GM12872 (cell line): ENCODE data around the gene TCHP.

Experiments
- CTCF ChIP-seq: IDR thresholded peaks from 3 replicates; pipeline ENCODE4 v1.5.1; 2011; ENCODE audit warnings: low read depth, mild to moderate bottlenecking, low read length, moderate library complexity; ENCODE audit not compliant: insufficient read depth

TCHP gene

GRCh38 chr12:109881752-109882151, 18.3 kb upstream of the TCHP start:
- TF ChIP-seq CTCF: no peak

- TF ChIP-seq CTCF: no peak
Measured at GRCh38 chr12:109883461-109883860, 16.6 kb upstream of the TCHP start.

GRCh38 chr12:109885616-109886015, 14.5 kb upstream of the TCHP start:
- TF ChIP-seq CTCF: no peak

- no peak for TF ChIP-seq CTCF
Measured at GRCh38 chr12:109888179-109889020, 11.7 kb upstream of the TCHP start.

GRCh38 chr12:109890620-109891170, 9.4 kb upstream of the TCHP start:
- no peak for TF ChIP-seq CTCF

GRCh38 chr12:109892165-109892715, 7.8 kb upstream of the TCHP start:
- TF ChIP-seq CTCF: no peak

GRCh38 chr12:109892748-109893147, 7.3 kb upstream of the TCHP start:
- TF ChIP-seq CTCF: no peak
